Vagina (tissue), 2 donors: ENCODE measurements around the gene TMEM222.

Experiments used
- CTCF ChIP-seq, 3 experiments: fragments of 450-650 bp in 2 of 3; fragments of 200-600 bp in 1 of 3; sonication (generic) in 1 of 3; IDR thresholded peaks; one replicate each; pipeline ENCODE4 v1.5.1; 2017 to 2019; ENCODE audit warnings: antibody characterized with exemption in 3 of 3, mild to moderate bottlenecking in 2 of 3, moderate library complexity in 2 of 3
- POLR2AphosphoS5 ChIP-seq, 2 donors: sonication (generic); formaldehyde crosslinking; IDR thresholded peaks; one replicate each; pipeline ENCODE4 v1.9.0; 2017; ENCODE audit warnings: antibody characterized with exemption in 2 of 2, mild to moderate bottlenecking in 2 of 2, low read depth in 1 of 2; ENCODE audit not compliant: insufficient read depth in 1 of 2

- no peak for TF ChIP-seq CTCF (IDR thresholded peaks at IDR 0.05)
- TF ChIP-seq POLR2AphosphoS5 (IDR thresholded peaks at IDR 0.05; ENCODE audit: insufficient read depth in 1 of 2, low read depth in 1 of 2) = peak in 1 of 2 donors; percentile 37
Observed at GRCh38 chr1:27383039-27383605, 61.2 kb downstream of the TMEM222 start, which contains the start of gene CD164L2.
